ENCODE results near the gene NR4A2.

Gene NR4A2

DNA sequence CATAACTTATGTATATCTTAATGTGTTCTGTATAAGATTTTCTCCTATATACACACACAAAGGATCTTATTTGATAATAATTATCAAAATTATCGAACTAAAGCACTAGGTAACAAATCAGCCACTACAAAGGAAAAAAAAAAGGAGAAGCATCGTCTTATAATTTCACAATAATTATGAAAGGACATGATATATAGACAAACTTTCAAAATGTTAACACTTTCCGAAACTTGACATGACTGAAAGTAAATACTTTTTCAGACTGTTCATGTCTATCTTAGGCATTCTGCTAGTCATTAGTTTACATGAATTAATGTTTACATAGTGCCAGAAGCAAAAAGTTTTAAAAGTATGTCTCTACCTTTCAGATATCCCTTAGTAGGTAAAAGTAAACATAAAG, 7.3 kb upstream of the NR4A2 start:
- DNase-seq: no peak

DNA sequence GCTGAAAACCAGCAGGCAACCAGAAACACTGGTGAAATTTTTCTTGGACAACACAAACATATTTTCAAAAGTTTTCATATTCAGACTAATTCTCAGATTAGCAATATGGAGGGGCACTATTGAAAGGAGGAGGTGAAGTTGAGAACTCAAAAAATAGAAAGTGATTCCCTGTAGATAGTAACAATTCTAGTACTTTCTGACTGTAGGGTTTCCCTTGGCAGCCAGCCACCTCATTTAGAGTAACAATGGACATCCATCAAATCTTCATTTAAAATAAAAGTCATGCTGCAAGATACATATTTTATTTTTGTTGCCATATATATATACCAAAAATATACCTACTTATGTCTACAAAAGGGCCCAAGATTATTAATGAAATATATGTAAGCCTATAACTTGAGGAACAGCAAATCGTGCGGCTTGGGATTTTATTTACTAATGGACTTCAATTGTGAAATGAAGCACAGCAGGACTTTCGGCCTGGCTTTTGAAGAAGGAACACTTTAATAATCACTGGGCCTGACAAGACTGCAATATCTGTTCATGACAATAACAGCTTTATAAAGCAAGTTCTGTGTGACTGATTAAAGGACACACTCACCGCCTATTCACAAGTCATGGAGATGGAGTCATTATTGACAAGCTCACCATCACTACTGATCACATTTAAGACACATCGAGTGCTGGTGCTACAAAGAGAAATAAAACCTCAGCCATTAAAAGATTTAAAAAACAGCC, 6.8 kb upstream of the NR4A2 start:
- no peak for DNase-seq

DNA sequence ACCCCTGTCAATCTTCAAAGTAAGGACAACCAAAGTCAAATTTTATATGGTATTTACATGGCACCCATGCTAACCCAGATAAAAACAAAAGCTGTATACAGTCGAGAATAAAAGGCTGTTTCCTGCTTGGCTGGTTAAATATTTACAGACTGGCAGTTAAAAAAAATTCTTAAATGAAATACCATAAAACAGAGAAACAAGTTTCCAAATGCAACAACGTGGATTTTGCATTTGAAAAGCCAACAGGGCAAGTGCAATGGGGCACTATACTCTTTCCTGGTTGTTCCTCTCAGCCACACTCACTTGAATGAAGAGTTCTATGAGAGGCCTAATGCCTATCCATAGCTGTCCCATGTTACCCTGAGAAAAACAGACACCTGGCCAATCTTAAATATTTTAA, 6.1 kb upstream of the NR4A2 start:
- no peak for DNase-seq

DNA sequence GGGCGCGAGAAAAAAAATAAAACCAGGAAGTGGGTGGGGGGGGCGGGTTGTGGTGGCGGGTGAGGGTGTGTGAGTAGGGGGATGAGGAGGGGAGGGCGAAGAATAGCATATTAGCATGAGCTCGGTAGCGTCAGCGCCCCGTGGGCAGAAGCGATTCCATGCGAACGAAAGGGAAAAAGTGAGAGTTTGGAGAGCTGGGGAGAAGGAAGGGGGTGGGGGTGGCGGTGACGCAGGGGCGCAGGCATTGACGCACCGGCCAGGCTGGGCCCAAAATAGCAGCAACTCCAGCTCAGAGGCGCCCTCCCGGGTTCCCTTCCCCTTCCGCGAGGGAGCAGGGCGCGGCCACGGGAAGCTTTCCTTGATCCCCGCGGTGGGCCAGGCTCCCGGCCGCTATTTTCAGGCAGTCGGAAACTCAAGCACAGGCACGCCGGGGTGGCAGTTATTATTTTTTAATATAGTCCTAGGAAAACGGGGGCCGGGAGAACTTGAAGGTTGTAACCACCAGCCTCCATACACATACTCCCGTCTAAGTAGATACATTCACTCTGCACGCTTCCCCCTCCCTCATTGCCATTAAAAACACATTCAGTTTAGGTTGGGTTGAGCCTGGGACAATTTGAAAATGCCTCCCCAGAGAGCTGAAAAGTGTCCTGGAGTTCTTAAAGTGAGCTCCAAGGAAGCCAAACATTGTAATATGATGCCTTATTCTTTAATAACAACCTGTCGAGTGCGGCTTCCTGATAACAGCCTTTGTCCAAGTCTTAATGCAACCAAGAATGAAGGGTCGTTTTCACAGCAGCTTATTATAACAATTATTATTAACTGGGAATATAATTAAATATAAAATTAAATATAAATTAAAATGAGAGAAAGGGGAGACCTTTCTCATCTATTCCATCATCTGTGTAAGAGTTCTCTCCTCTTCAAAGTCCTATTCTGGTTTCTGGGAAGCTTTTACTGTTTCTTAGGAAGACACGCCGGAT, 2.3 kb upstream of the NR4A2 start:
- DNase-seq: peak; percentile 93

DNA sequence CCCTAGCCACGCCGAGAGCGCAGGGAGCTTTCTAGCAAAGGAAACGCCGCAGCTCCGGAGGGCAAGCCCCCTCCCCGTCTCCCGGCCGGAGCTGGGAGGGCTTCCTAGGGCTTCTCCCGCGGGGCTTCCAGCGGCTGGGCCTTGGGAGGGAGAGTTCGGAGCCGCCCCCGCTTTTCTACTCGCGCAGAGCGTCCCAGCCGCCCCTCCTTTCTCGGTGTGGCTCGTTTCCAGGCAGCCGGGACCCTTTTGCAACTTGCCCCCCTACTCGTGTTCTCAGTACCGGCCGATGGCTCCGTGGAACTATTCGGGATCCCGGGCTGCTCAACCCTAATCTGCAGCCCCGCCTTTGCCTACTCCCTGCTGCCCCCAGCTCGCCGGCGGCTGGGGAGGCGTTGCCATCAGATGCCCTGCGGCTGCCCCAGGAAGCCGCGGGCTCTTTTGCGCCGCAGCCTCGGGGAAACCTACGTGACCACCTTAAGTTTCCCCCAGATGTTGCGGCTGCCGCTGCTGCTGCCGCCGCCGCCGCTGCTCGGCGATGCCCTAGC, 1.5 kb upstream of the NR4A2 start:
- DNase-seq: peak; percentile 53

DNA sequence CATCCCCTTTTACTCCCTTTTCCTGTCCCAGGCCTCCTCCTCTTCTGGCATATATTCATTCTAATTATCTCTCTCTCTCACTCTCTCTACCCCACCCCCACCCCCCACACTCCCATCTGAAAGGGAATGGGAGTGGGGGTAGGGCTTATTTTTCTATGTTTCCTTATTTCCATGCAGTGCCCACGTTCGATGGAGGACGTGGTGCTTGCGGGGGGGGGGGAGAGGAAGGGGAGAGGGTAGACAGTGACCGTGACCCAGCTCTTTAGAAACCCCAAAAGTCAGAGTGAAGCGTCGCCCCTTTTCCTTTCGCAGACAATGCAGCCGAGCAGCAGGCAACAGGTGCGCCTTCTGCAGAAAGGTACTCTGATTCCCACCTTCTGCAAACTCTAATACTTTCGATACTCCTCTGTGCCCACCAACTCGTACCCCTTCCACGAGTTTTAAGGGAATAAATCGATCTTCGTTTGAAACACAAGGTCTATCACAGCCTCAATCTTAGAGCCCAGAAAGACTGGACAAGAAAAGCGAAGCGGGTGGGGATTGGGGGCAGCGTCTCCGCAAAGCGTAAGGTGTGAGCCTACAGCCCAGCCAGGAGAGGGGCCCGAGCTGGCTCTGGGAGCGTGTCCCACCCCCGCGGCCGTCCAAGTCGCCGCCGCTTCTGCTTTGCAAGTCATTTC, 891 bp upstream of the NR4A2 start:
- peak; percentile 30 for DNase-seq

DNA sequence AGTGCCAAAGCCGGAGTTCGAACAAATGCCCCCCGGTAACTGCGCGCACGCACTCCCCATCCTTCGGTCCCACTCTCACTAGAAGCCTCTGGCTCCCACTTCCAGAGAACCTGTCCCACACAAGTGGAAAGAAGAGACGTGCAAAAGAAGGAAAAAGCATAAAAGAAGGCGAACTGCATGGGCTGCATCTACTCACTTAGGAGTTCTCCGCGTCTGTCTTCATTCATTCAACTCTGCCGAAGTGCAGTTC, 312 bp downstream of the NR4A2 start:
- DNase-seq: no peak

DNA sequence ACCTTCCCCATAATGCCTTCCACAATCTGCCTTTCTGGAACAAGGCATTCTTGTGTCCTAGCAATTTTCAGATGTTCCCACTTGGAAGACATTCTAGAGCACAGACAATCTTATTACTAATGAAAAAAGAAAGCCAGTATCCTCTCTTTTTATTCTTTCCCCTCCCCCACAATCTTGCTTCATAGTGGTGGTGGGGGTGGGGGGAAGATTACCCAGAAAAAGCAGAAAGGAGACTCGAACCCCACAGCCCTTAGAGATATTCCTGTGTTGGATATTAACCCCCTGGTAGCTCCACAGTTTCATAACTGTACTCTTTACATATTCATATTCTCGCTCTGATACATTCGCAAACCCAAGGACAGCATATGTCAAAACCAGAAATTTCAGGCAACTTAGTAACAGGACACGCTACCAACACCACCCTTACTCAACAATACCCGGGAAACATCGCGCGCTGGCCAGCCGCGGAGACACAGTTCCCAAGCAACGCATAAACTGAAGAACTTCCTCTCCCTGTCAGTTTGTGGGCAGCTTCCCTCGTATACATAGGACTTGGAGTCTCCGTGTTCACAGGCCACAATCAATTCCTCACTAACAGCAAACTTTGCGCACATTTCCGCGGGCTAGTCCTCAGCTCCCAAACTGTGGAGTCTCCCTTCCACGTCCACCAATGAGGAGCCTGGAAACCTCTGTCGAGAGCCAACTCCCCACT, 793 bp downstream of the NR4A2 start:
- peak; percentile 69 for DNase-seq

DNA sequence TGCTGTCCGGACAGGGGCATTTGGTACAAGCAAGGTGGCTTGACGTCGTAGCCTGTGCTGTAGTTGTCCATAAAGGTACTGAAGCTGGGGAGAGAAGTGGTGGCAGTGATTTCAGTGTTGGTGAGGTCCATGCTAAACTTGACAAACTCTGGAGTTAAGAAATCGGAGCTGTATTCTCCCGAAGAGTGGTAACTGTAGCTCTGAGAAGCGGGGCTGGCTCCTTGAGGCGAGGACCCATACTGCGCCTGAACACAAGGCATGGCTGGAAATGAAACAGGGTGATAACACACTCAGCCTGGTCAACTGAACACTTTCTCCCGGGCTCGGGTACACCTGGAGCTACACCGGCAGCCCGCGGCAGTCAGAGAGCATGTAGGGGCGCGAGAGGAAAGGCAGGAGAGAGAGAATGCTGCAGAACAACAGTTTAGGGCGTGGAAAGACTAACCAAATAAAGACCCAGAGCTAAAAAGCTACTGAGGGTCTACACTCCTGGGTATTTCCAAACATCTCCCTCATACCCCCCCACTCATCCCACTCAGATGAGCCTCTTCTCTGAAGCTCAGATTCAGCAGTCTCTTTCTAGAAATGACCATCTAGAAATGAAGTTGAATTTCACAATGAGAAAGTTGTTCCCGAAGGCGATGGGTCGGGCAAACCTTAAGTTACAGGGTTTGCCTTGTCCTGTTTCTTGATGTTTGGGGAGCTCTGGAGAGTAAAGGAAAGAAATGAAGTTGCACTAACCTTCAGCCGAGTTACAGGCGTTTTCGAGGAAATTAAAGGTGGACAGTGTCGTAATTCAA, 2.4 kb downstream of the NR4A2 start:
- DNase-seq: no peak

DNA sequence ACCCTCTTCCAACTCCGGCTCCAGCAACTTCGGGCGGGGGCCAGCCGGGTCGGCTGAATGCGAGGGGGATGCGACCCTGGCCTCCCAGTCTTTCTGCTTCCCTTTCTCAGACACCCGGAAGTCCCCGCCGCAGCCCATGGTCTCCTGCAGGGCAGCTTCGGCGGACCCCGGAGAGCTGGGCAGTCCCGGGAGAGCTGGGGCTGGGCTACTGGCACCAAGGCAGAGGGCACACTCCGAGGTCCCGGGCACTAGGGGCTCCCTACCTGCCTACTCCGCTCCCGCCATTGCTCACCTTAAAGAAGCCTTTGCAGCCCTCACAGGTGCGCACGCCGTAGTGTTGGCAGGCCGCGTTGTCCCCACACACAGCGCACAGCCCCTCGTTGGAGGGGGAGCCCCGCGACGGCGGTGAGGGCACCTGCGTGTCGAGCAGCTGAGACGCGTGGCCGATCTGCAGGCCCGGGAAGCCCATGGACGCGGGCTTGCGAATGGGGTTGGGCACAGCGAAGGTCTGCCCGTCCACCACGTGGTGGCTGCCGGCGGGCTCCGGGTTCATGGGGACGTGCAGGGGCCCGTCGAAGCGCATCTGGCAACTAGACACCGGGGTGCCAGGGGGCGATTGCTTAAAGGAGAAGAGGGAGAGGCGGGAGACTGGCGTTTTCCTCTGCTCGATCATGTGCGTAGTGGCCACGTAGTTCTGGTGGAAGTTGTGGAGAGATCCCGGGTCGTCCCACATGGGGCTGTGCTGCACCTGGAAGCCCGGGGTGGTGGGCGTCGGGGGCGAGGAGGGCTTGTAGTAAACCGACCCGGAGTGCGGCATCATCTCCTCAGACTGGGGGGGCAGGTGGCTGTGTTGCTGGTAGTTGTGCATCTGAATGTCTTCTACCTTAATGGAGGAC, 3.2 kb downstream of the NR4A2 start:
- DNase-seq: no peak

DNA sequence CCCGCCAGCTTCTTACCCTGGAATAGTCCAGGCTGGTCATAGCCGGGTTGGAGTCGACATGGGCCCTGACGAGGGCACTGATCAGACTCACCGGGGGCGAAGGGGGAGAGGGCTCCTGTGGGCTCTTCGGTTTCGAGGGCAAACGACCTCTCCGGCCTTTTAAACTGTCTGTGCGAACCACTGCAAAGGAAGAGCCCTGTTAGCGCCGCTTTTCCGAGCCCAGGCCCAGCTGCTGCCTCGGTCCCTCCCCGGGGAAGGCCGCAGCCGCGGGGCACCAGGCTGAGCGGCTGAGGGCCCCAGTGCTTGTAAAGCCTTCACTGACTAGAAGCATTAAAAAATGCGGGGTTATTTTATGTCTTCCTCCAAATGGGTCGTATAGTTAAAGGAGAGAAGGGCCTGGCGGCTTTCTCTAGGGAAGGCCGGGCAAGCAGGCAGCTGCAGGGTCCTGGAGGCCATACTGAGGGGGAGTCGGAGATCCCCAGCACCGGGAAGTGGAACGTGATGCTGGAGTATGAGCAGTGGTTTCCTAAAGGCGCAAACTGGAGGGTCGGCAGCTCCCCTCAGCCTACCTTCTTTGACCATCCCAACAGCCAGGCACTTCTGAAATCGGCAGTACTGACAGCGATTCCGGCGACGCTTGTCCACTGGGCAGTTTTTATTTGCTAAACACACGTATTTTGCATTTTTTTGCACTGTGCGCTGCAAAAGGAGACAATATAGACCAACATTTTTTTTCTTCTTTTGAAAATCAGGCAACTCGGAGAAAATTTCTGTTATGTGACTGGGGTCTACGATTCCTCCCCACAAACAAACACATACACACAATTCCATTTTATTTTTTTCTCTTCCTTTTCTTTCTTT, 4.5 kb downstream of the NR4A2 start:
- no peak for DNase-seq

DNA sequence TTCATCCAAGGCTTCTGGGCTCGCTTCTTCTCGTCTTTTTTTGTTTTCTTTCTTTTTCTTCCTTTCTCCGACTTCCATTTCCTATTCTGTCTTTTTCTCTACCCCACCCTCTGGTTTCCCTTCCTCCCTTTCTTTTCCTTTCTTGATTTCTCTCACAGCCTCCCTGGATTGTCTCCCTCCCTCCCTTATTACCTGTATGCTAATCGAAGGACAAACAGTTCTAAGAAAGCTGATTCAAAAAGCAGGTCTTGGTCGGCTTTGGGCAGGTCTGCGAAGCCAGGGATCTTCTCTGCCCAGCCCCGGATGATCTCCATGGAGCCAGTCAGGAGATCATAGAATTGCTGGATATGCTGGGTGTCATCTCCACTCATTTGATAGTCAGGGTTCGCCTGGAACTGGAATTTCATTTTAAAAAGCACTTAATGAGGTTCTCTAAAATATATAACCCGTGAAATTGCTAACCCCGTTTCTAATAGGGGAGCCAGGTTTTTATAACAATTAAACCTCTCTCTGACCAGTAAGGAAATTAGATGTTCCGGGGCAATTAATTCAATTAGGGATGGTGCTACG, 5.9 kb downstream of the NR4A2 start:
- no peak for DNase-seq

DNA sequence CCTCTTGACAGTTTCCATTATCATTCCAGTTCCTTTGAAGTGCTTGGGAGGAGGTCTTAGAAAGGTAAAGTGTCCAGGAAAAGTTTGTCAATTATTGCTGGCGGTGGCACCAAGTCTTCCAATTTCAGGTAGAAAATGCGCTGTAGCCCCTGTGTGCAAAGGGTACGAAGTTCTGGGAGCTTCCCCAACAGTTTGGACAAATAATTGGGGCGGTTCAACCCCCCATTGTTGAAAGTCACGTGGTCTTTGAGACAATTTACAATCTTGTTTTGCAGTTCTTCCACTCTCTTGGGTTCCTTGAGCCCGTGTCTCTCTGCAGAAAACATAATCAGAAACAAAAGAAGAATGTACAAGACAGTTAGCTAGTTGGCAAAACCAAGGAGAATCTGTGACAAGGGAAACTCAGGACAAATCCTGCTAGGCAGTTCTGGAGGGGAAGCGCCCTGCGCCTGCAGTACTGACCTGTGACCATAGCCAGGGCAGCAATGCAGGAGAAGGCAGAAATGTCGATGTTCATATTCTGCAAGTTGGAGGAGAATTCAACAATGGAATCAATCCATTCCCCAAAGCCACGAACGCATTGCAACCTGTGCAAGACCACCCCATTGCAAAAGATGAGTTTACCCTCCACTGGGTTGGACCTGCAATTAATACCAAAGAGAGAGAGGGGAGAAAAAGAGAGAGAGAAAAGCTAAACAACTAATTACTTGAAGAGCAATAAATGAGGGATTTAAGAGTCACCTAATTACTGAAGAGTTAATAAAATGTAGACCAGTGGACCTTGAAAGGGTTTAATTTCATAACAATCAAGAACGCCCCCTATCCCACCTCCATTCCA, 6.6 kb downstream of the NR4A2 start:
- no peak for DNase-seq

DNA sequence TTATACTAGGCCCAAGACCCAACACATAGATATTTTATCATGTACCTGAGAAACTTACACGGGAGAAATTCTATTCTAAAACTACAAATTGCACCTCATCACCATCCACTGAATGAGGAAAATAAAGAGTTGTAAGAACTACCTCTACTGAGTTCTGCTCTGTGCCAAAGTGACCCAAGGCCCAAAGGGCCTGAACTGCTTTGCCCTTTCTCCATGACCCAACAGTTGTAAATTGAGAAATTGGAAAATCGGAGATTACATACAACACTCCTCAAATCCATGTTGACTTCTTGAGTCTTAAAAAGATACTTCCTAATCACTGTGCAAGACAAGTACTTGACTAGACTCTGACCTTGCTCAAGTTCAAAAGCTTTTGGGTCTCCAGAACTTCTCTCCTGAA, 8.8 kb downstream of the NR4A2 start:
- DNase-seq: no peak

DNA sequence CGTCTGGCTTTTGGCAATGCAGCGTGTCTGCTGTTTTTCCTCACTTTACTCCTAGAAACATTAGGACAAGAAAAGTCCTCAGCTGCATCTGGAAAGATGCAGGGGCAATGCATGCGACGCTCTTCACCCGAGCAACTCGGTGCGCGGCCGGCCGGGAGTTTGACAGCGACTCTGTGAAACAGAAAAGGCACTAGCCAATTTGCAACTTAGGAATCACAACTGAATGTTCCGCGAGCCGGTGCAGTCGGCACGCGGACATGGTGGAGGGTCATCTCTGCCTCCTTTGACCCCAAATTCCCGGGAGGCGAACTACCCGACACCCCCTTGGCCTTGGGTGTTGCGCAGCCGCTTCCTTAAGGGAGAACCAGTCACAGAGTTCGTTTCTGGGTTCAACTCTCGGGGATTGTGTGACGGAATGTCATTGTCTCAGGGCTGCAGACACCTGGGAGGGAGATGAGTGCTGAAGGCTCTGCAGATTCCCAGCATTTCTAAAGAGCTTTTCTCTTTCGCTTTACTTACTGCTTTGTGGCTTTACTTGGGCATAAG, 9.8 kb downstream of the NR4A2 start:
- DNase-seq: no peak

DNA sequence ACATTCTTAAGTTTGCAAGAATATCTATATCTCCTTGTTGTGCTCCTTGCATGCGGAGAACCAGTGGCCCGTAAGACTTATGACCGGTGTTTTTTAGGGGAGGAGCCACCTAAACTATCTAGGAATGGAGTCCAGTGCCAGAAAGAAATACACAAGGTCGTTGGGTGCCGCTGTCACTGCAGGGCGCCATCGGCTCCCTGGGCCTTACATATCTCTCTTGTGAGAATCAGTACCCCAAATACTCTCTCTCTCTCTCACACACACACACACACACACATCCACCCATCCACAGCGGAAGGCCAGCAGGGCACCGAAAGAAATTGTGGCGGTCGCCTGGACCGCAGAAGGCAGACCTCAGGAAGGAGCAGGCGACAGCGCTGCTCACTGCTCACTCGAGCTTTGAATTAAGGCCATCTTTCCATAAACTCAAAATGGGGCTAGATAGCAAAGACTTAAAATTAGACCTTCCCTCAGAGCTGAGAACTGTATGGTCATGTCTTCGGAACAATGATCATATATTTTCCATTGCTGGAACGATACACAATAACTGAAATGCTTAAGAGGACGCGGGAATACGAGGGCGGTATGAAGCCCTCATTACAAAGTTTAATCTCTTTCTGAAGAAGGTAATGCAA, 10.4 kb downstream of the NR4A2 start:
- no peak for DNase-seq

DNA sequence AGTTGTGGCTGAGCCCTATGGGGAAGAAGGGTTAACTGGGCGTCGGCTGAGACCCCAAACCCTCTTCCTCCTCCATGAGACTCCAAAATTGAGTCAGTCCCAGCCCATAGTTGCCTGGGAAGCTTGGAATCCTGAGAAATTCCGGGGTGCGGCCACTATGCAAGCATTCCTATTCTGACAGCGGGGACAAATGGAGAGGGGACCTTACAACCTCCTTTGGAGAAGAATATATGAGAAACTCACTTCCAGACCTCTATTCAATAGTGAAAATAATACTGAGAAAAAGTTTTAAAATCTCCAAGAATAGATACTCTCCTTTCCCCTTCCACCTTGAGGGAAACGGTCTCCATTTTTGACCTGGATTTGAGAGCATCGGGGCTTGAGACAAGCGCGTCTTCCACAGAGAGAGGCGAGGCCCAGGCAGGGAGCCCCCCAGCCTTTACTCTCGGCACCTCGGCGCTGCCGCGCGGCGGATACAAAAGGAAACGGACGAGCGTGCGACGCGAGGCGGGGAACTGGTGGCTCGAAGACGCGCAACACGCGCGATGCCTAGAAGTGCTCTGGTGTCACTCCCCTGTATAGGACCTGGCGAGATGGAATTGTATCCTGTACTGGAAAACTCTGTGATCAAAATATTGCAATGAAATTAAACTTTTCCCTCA, 11.1 kb downstream of the NR4A2 start:
- DNase-seq: peak; percentile 8
